Thoracic aorta (tissue), 2 donors: ENCODE data around the gene EPS8L1. TPM values are rescaled to one million over a fixed set of nuclear protein-coding genes. Genes with fewer than 3 reads are reported as not detected.

ENCODE experiments used
- ATAC-seq: fragments of 150-250 bp; one replicate; pipeline ENCODE4 v1.8.0; 2017; ENCODE audit warnings: low read depth; ENCODE audit not compliant: insufficient number of reproducible peaks, low FRiP score
- DNase-seq: peaks from one replicate; pipeline ENCODE4 v3.0.0-alpha.2; 2020; ENCODE audit warnings: low spot score
- H3K27ac ChIP-seq, 2 donors: fragments of 200-600 bp; sonication (generic); 1 replicate in 1 of 2; 2 replicates in 1 of 2; pipeline ENCODE4 v1.5.1; 2016; ENCODE audit warnings: mild to moderate bottlenecking in 2 of 2, moderate library complexity in 2 of 2
- H3K27me3 ChIP-seq: fragments of 200-600 bp; sonication (generic); replicated peaks from 2 replicates; pipeline ENCODE4 v1.6.0; 2016; ENCODE audit warnings: mild to moderate bottlenecking; ENCODE audit not compliant: insufficient read depth
- H3K36me3 ChIP-seq: fragments of 200-600 bp; sonication (generic); one replicate; pipeline ENCODE4 v1.5.1; 2016
- H3K4me1 ChIP-seq, 2 donors: fragments of 200-600 bp; sonication (generic); 1 replicate in 1 of 2; 2 replicates in 1 of 2; pipeline versions ENCODE4 v1.5.1 to v1.6.0; 2016; ENCODE audit warnings: low read depth in 2 of 2, mild to moderate bottlenecking in 1 of 2; ENCODE audit not compliant: control insufficient read depth in 1 of 2
- H3K4me3 ChIP-seq: fragments of 200-600 bp; sonication (generic); 2 replicates; pipeline ENCODE4 v1.5.1; 2016; ENCODE audit warnings: mild to moderate bottlenecking
- H3K9me3 ChIP-seq: fragments of 200-600 bp; sonication (generic); 2 replicates; pipeline ENCODE4 v1.5.1; 2016
- CTCF ChIP-seq: fragments of 200-600 bp; sonication (generic); IDR thresholded peaks from one replicate; pipeline ENCODE4 v1.5.1; 2019; ENCODE audit warnings: antibody characterized with exemption
- total RNA-seq, 2 donors: library from RNA; depleted of rRNA; stranded (reverse); fragments of >200 nt; gene quantifications; one replicate each; pipeline versions ENCODE4 v1.1.0 to v1.2.3, GENCODE V29; 2016

Gene EPS8L1
- total RNA-seq, 2 donors from 2014 or later = 5.4 to 16.3 TPM

GRCh38 chr19:55112777-55113569, 37.3 kb downstream of the EPS8L1 start:
- H3K27ac ChIP-seq = peak overlapping the region; percentile 79 to 92
- no peak for TF ChIP-seq CTCF
- H3K4me1 ChIP-seq = peaks cover 26 to 48% of the 10 kb centered on the region in 2 donors
- H3K4me3 ChIP-seq = peak overlapping the region; percentile 50
- no peak for ATAC-seq
- H3K9me3 ChIP-seq = no peaks in the 10 kb centered on the region
- peaks cover 2% of the 10 kb centered on the region for H3K36me3 ChIP-seq
- DNase-seq = no peak
- H3K27me3 ChIP-seq = no peaks in the 10 kb centered on the region

- H3K4me3 ChIP-seq = peak overlapping the region; percentile 75
- peak; percentile 66 for ATAC-seq
- no peaks in the 10 kb centered on the region for H3K9me3 ChIP-seq
- no peak for TF ChIP-seq CTCF
- DNase-seq = peak; percentile 92
- H3K27ac ChIP-seq = peak overlapping the region; percentile 88 to 92
- H3K36me3 ChIP-seq = peaks cover 2% of the 10 kb centered on the region
- no peaks in the 10 kb centered on the region for H3K27me3 ChIP-seq
- peaks cover 26 to 55% of the 10 kb centered on the region in 2 donors for H3K4me1 ChIP-seq
Measured at GRCh38 chr19:55113570-55114039, 37.9 kb downstream of the EPS8L1 start.

GRCh38 chr19:55114566-55115145, 39.0 kb downstream of the EPS8L1 start:
- H3K36me3 ChIP-seq = peaks cover 2% of the 10 kb centered on the region
- peaks cover 26 to 55% of the 10 kb centered on the region in 2 donors for H3K4me1 ChIP-seq
- H3K27ac ChIP-seq = peak overlapping the region; percentile 88 to 92
- peak overlapping the region; percentile 75 for H3K4me3 ChIP-seq
- ATAC-seq (no peak), DNase-seq (no peak)
- no peaks in the 10 kb centered on the region for H3K9me3 ChIP-seq
- no peak for TF ChIP-seq CTCF
- no peaks in the 10 kb centered on the region for H3K27me3 ChIP-seq

GRCh38 chr19:55115446-55116065, 39.9 kb downstream of the EPS8L1 start:
- Histone ChIP-seq H3K27ac (peak overlapping the region; percentile 76 to 92), H3K4me1 (peaks cover 26 to 55% of the 10 kb centered on the region in 2 donors), H3K36me3 (no peaks in the 10 kb centered on the region), H3K4me3 (peak overlapping the region; percentile 75), H3K9me3 (no peaks in the 10 kb centered on the region), H3K27me3 (no peaks in the 10 kb centered on the region)
- ATAC-seq (no peak), DNase-seq (no peak)
- TF ChIP-seq CTCF = no peak
